Muscle of back (tissue), 13 donors: ENCODE measurements around the gene CDRT4. TPM values are rescaled to one million over a fixed set of nuclear protein-coding genes. Genes with fewer than 3 reads are reported as not detected.
"Not testable (repeated sequence)": the region's sequence is repeated elsewhere in the genome, so short reads cannot be mapped to it uniquely, and the experiment has no call there.

ENCODE experiments used
- DNase-seq, 3 donors: peaks; one replicate each; pipeline versions ENCODE4 v3.0.0 to v3.0.0-alpha.2; 2013
- long read RNA-seq, 9 donors: transcript quantifications; one replicate each; lab custom pipeline, GENCODE V29; 2026
- polyA plus RNA-seq, 10 donors: library from polyadenylated mRNA; unstranded; fragments of 120-200 nt; gene quantifications; one replicate each; pipeline ENCODE4 v1.2.1, GENCODE V29; 2013; ENCODE audit not compliant: insufficient read length in 10 of 10

CDRT4 gene
- polyA plus RNA-seq: 10 to 100 TPM in 1 of 10 donors, 1 to 10 TPM in 8, under 1 TPM in 1; 0.88 to 10.6 (median 2.8) TPM
- long read RNA-seq, donor 1: 0 reads
- long read RNA-seq, donor 2: 0 reads
- long read RNA-seq, donor 3: 0 reads
- long read RNA-seq, donor 4: 0 reads
- long read RNA-seq, donor 5: 0 reads
- long read RNA-seq, donor 6: 0 reads
- long read RNA-seq, donor 7, partial matches to known transcripts: 0 of 2 reads
- long read RNA-seq, donor 7, other reads (novel, unspliced or antisense): 0 of 2 reads
- long read RNA-seq, donor 8: 0 reads
- long read RNA-seq, donor 9: 0 reads

- no peak for DNase-seq
Observed at GRCh38 chr17:15467592-15467991, at the start of gene CDRT4. Gene CDRT4, minus strand, starts transcription at chr17:15467621. Its CDS starts 27,383 bp downstream, at chr17:15440238.

DNA sequence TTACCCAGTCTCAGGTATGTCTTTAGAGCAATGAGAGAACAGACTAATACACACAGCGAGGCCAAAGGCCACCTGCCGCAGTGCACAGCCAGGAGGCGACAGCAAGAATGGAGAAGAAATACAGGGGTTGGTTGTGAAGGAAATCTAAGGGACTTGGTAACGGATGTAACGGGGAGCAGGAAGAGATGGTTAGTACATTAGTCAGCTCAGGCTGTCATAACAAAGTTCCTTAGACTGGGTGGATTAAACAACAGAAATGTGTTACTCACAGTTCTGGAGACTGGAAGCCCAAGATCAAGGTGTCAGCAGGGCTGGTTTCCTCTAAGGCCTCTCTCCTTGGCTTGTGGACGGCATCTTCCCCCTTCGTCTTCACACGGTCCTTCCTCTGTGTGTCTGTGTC, 48.7 kb upstream of the CDRT4 start:
- DNase-seq: no peak

DNA sequence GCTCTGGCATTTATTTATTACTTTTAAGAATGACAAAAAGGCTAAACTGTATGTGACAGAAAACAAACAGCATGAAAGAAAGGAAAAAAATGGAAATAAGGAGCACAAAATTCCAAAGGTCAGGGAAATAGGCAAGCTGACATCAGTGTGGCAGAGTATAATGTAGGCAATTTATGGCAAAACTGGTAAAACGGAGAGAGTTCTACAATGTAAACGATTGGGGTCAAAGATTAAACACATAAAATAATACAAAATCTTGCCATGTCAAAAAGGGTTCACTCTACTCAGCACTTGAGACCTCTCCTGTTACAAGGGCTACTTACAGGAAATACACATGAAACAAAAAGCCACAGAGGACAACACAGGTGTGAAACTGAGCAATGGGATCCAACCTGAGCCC, 47.0 kb upstream of the CDRT4 start:
- no peak for DNase-seq

GRCh38 chr17:15513856-15514459, 46.5 kb upstream of the CDRT4 start:
- DNase-seq: no peak

DNA sequence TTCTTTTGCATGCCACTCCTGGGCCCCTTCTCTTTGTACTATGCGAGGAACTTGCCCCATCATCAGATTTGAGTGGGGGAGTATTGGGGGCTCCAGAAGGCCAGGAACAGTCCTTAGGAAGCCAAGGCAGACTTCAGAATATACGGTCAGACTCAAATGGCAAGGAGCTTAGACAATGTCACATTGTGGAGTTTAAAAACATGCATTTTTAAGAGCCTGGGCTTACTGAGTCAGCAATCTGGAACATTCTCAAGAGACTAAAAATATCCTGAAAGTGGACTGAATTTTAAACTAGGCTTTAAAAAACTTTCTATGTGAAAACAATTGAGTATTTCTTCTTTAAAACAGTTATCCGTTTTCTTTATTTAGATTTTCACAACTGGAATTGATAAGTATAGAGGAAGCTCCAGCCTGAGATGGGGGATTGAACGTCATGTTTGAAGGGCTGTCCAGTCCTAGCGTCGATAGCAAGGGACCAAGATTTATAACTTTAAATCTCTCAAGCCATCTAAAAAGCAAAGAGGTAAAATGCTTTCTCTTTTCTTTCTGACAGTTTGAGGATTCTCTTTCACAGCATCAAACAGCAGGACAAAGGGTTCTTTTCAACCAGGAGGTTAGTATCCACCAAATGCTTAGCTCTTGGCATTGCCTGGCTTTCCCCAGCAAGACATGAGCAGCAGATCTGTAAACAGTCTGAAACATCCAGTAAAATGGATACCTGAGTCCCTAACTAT, 45.8 kb upstream of the CDRT4 start:
- DNase-seq: peak in 2 of 3 donors; percentile 17 to 42

- DNase-seq: no peak
Observed at GRCh38 chr17:15512071-15512709, 44.8 kb upstream of the CDRT4 start.

DNA sequence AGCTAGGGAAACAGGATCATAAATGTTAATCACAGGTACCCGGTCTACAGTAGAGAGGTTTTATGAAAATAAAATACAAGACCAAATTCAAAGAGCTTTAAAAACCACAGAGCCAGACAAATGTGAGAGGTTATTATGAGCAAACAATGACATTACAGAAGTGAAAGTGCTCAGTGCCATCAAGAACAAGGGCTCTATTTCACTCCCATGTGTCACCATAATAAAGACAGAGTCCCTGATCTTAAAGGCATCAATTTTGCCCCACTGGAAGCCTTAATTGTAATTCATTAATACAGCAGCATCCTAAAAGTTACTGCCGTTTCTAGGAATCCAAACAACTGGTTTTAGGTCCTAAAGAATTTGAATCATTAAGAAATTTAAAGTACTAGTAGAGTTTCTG, 43.7 kb upstream of the CDRT4 start:
- DNase-seq: no peak

- DNase-seq: peak in 1 of 3 donors; percentile 45
Observed at GRCh38 chr17:15510361-15510760, 42.9 kb upstream of the CDRT4 start.

GRCh38 chr17:15509095-15509494, 41.7 kb upstream of the CDRT4 start:
- no peak for DNase-seq

DNA sequence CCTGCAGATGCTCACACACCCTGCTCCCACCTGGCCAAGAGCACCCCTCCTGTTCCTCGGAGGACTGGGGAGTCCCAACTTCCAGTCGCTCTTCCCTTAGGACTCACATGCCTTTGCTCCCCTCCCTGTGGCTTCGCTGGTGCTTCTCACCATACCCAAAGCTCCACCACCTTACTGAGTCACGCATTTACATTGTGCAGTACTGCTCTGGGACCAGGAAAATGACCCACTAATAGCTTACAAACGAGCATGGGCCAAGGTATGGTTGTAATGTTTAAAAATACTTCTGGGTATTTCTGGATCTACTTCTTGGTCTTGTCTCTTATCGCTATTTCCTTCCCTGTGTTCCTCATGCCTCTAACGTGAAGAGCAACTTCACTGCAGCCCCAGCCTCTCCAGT, 41.0 kb upstream of the CDRT4 start:
- no peak for DNase-seq

GRCh38 chr17:15507896-15508295, 40.5 kb upstream of the CDRT4 start:
- no peak for DNase-seq

GRCh38 chr17:15507001-15507400, 39.6 kb upstream of the CDRT4 start:
- DNase-seq: no peak

- DNase-seq: not testable (repeated sequence)
Observed at GRCh38 chr17:15505708-15506107, 38.3 kb upstream of the CDRT4 start.

DNA sequence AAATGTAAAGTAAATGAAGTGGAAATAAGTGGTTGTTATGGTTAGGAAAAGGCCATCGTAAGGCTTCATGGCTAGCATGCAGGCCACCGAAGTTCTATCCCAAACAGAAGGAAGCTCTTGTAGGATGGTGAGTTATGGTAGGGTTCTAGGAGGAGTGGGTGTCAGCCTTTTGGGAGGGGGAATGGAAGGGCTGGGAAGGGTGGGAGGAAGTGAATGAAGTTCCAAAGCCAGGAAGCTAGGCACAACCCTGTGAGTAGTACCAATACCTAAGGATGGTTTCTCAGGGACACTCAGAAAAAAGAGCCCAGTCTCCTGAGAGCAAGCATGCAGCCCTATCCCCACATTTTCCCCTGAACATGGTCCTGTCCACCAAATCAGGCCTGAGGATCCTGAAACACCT, 36.3 kb upstream of the CDRT4 start:
- no peak for DNase-seq

GRCh38 chr17:15502369-15503112, 35.1 kb upstream of the CDRT4 start:
- DNase-seq: peak; percentile 93 to 96 (median 95)

DNA sequence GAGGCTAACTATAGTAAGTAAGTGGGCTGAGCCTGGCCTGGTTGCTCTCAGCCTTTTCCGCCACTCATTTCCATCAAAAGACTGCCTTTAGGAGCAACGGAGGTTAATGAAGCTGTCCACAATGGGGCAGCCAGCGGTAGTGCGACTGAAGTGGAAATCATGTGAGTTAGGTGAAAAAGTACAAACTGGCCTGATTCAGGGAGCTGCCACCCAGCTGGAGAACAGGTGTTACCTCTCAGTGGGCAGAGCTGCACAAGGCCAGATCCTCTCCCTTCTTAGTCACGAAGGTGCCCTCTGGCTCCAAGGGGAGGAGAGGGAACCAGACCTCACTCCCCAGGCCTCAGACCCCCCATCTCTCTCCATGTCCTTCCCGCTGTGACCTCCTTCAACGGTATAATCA, 34.4 kb upstream of the CDRT4 start:
- DNase-seq: peak in 1 of 3 donors; percentile 24

- DNase-seq: no peak
Observed at GRCh38 chr17:15501282-15501681, 33.9 kb upstream of the CDRT4 start.

- DNase-seq: no peak
Observed at GRCh38 chr17:15498107-15498506, 30.7 kb upstream of the CDRT4 start.

DNA sequence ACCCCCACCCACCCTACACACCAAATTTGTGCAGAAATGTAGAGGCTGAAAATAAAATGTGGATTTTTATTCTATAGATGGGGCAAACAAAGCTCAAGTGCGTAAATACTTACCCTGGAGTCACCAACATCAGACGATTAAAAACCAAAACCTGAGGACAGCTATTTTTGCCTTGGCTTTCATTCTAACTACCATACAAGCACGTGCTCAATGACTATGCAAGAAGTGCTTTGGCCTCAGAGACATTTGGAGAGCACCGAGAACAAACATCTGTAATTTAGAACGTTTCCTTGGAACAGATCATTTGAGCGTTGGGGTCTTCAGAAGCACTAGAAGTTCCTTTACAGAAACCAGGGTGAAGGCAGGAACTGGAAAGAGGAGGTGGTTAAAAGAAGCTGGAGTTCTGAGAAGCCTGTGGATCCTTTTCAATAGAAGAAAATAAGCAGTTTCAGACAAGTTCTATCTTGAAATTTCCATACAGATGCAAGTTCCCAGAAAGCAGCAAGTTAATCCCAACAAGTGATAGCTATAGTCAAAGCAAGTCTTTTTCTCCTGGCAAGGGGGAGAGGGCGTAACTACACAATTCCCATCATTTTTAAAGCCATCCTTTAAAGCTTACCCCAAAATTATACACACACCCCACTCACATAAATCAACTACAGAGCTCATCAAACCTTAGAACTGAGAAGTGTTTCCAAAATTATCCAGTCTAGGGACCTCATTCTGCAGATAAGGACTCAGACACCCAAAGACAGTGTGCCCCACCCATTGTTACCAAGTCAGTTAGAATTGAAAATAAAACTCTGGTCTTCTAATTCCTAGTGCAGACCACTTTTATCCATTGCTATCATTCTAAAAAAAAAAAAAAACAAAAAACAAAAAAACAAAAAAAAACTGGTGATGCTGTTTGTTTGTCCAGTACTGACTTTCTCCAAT, 29.6 kb upstream of the CDRT4 start:
- no peak for DNase-seq

DNA sequence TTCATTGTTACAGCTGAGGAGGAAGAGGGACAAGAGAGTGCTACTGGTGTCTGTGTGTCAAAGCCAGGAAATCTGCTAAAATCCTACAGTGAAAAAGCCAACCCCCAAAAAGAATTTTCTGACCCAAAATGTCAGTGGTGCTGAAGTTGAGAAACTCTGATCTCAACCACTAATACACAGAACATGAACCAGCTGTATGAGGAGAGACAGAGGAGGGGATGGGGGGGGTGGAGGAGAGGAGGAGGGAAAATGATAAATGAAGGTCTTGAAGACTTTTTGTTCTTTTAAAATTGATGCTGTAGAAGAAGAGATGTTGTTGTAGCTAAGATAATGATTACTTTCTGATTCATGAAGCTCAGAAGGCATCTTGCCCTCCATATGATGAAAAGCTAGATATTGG, 27.4 kb upstream of the CDRT4 start:
- no peak for DNase-seq

GRCh38 chr17:15493693-15494035, 26.2 kb upstream of the CDRT4 start:
- DNase-seq: no peak
